ENCODE results near the gene PRKCI.

Gene PRKCI

DNA sequence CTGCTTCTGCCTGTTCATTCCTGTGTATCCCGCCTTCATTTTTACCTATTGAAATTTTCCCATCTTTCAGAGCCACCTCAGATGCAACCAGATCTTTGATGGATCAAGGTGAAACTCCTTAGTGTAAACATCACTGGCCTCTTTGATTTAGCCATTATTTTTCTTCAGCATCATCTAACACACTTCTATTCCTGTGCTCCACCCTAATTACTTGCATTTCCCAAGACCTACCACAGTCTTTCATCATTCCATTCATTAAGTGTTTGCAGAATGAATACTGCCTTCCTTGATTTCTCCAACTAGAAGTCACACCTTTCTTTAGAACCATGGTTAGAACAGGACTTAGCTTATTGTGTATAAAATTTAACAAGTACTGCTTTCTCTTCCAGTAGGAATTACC, 79.8 kb downstream of the PRKCI start:
- H3K27ac ChIP-seq (ENCODE audit: low read length): no peak overlapping the region
- no peaks in the 10 kb centered on the region for H3K4me1 ChIP-seq (ENCODE audit: insufficient read depth, low read length)
- H3K36me3 ChIP-seq (ENCODE audit: insufficient read depth, low read length): peaks cover 23% of the 10 kb centered on the region; the same call in 1 of the 2 replicates
- no peaks in the 10 kb centered on the region for H3K79me2 ChIP-seq (ENCODE audit: insufficient read depth, low read length)
- TF ChIP-seq EZH2 (IDR thresholded peaks at IDR 0.05; ENCODE audit: borderline replicate concordance, low read depth, low read length, severe bottlenecking): no peak
- TF ChIP-seq, protein P1, sequence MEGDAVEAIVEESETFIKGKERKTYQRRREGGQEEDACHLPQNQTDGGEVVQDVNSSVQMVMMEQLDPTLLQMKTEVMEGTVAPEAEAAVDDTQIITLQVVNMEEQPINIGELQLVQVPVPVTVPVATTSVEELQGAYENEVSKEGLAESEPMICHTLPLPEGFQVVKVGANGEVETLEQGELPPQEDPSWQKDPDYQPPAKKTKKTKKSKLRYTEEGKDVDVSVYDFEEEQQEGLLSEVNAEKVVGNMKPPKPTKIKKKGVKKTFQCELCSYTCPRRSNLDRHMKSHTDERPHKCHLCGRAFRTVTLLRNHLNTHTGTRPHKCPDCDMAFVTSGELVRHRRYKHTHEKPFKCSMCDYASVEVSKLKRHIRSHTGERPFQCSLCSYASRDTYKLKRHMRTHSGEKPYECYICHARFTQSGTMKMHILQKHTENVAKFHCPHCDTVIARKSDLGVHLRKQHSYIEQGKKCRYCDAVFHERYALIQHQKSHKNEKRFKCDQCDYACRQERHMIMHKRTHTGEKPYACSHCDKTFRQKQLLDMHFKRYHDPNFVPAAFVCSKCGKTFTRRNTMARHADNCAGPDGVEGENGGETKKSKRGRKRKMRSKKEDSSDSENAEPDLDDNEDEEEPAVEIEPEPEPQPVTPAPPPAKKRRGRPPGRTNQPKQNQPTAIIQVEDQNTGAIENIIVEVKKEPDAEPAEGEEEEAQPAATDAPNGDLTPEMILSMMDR (IDR thresholded peaks at IDR 0.05; ENCODE audit: borderline replicate concordance, extremely low read depth, low read length, poor library complexity, severe bottlenecking): no peak
- no peak overlapping the region for H3K9ac ChIP-seq (ENCODE audit: low read depth, low read length)
- no peaks in the 10 kb centered on the region for H3K27me3 ChIP-seq (ENCODE audit: insufficient read depth, low read length, poor library complexity)
- H3K4me2 ChIP-seq (ENCODE audit: insufficient read depth, low read length): no peak overlapping the region
- no peaks in the 10 kb centered on the region for H3K9me3 ChIP-seq (ENCODE audit: insufficient read depth, low read length, severe bottlenecking)
- DNase-seq (no peak), ATAC-seq (ENCODE audit: insufficient read depth, low read depth) (no peak)
- H4K20me1 ChIP-seq (ENCODE audit: insufficient read depth, low read length): no peaks in the 10 kb centered on the region
- no peak overlapping the region for H3K4me3 ChIP-seq (ENCODE audit: low read depth in 1 of 2, low read length in 2 of 2)
- H2AFZ ChIP-seq (ENCODE audit: low read depth, low read length): no peak overlapping the region

- no peak for DNase-seq
- Histone ChIP-seq H3K4me1 (ENCODE audit: insufficient read depth, low read length) (no peaks in the 10 kb centered on the region), H4K20me1 (ENCODE audit: insufficient read depth, low read length) (no peaks in the 10 kb centered on the region), H3K4me2 (ENCODE audit: insufficient read depth, low read length) (no peak overlapping the region), H3K9ac (ENCODE audit: low read depth, low read length) (no peak overlapping the region), H3K27me3 (ENCODE audit: insufficient read depth, low read length, poor library complexity) (no peaks in the 10 kb centered on the region), H3K9me3 (ENCODE audit: insufficient read depth, low read length, severe bottlenecking) (no peaks in the 10 kb centered on the region), H3K4me3 (ENCODE audit: low read depth in 1 of 2, low read length in 2 of 2) (no peak overlapping the region), H3K79me2 (ENCODE audit: insufficient read depth, low read length) (no peaks in the 10 kb centered on the region), H3K36me3 (ENCODE audit: insufficient read depth, low read length) (peaks cover 3% of the 10 kb centered on the region; the same call in 1 of the 2 replicates), H3K27ac (ENCODE audit: low read length) (no peak overlapping the region), H2AFZ (ENCODE audit: low read depth, low read length) (no peak overlapping the region)
- ATAC-seq (ENCODE audit: insufficient read depth, low read depth): no peak
- TF ChIP-seq, protein P1 (IDR thresholded peaks at IDR 0.05; ENCODE audit: borderline replicate concordance, extremely low read depth, low read length, poor library complexity, severe bottlenecking): no peak
- TF ChIP-seq EZH2 (IDR thresholded peaks at IDR 0.05; ENCODE audit: borderline replicate concordance, low read depth, low read length, severe bottlenecking): no peak
Measured at GRCh38 chr3:170306015-170306414, 83.8 kb downstream of the PRKCI start.

- Histone ChIP-seq H3K4me2 (ENCODE audit: insufficient read depth, low read length) (no peak overlapping the region), H3K79me2 (ENCODE audit: insufficient read depth, low read length) (no peaks in the 10 kb centered on the region), H3K27me3 (ENCODE audit: insufficient read depth, low read length, poor library complexity) (no peaks in the 10 kb centered on the region), H3K4me1 (ENCODE audit: insufficient read depth, low read length) (no peaks in the 10 kb centered on the region), H3K4me3 (ENCODE audit: low read depth in 1 of 2, low read length in 2 of 2) (no peak overlapping the region), H3K9me3 (ENCODE audit: insufficient read depth, low read length, severe bottlenecking) (no peaks in the 10 kb centered on the region), H4K20me1 (ENCODE audit: insufficient read depth, low read length) (no peaks in the 10 kb centered on the region), H3K27ac (ENCODE audit: low read length) (no peak overlapping the region), H2AFZ (ENCODE audit: low read depth, low read length) (no peak overlapping the region), H3K9ac (ENCODE audit: low read depth, low read length) (no peak overlapping the region), H3K36me3 (ENCODE audit: insufficient read depth, low read length) (no peaks in the 10 kb centered on the region)
- DNase-seq: no peak
- TF ChIP-seq, protein P1 (IDR thresholded peaks at IDR 0.05; ENCODE audit: borderline replicate concordance, extremely low read depth, low read length, poor library complexity, severe bottlenecking): no peak
- no peak for TF ChIP-seq EZH2 (IDR thresholded peaks at IDR 0.05; ENCODE audit: borderline replicate concordance, low read depth, low read length, severe bottlenecking)
- ATAC-seq (ENCODE audit: insufficient read depth, low read depth): no peak
Measured at GRCh38 chr3:170307671-170308405, 85.6 kb downstream of the PRKCI start.

Data from DND-41 (cell line).